ENCODE data around the gene ARID2. TPM values are rescaled to one million over a fixed set of nuclear protein-coding genes. Genes with fewer than 3 reads are reported as not detected.

ARID2 gene
- total RNA-seq, 2 donors from 2014 or later, result 26.8 to 29.1 TPM

GRCh38 chr12:45934956-45935355 is 205.4 kb downstream of the ARID2 start:
- Histone ChIP-seq H3K9me3 (no peaks in the 10 kb centered on the region), H3K27me3 (no peaks in the 10 kb centered on the region), H3K4me1 (no peaks in the 10 kb centered on the region), H3K36me3 (peaks cover under 1% of the 10 kb centered on the region), H3K4me3 (no peak overlapping the region), H3K9ac (ENCODE audit: low read depth in 2 of 2, low read length in 2 of 2) (no peak overlapping the region), H3K27ac (no peak overlapping the region)
- intact Hi-C loops (cut with DNase I), result no loop called here
- TF ChIP-seq, protein P1, sequence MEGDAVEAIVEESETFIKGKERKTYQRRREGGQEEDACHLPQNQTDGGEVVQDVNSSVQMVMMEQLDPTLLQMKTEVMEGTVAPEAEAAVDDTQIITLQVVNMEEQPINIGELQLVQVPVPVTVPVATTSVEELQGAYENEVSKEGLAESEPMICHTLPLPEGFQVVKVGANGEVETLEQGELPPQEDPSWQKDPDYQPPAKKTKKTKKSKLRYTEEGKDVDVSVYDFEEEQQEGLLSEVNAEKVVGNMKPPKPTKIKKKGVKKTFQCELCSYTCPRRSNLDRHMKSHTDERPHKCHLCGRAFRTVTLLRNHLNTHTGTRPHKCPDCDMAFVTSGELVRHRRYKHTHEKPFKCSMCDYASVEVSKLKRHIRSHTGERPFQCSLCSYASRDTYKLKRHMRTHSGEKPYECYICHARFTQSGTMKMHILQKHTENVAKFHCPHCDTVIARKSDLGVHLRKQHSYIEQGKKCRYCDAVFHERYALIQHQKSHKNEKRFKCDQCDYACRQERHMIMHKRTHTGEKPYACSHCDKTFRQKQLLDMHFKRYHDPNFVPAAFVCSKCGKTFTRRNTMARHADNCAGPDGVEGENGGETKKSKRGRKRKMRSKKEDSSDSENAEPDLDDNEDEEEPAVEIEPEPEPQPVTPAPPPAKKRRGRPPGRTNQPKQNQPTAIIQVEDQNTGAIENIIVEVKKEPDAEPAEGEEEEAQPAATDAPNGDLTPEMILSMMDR (IDR thresholded peaks at IDR 0.05), result no peak
- DNase-seq, result no peak

GRCh38 chr12:45938566-45938965 is 209.1 kb downstream of the ARID2 start:
- H3K9ac ChIP-seq (ENCODE audit: low read depth in 2 of 2, low read length in 2 of 2), result no peak overlapping the region
- intact Hi-C loops (cut with DNase I), result no loop called here
- H3K27me3 ChIP-seq, result no peaks in the 10 kb centered on the region
- H3K9me3 ChIP-seq, result no peaks in the 10 kb centered on the region
- no peak for DNase-seq
- no peak overlapping the region for H3K4me3 ChIP-seq
- no peak overlapping the region for H3K27ac ChIP-seq
- H3K4me1 ChIP-seq, result no peaks in the 10 kb centered on the region
- TF ChIP-seq, protein P1 (IDR thresholded peaks at IDR 0.05), result no peak
- H3K36me3 ChIP-seq, result no peaks in the 10 kb centered on the region

- TF ChIP-seq, protein P1 (IDR thresholded peaks at IDR 0.05), result no peak
- no peaks in the 10 kb centered on the region for H3K36me3 ChIP-seq
- intact Hi-C loops (cut with DNase I), result no loop called here
These were observed 210.3 kb downstream of the ARID2 start for GRCh38 chr12:45939759-45940158.

GRCh38 chr12:45944771-45945170 is 215.3 kb downstream of the ARID2 start:
- DNase-seq, result no peak
- no peak overlapping the region for H3K9ac ChIP-seq (ENCODE audit: low read depth in 2 of 2, low read length in 2 of 2)
- no peaks in the 10 kb centered on the region for H3K4me1 ChIP-seq
- no peak overlapping the region for H3K4me3 ChIP-seq
- intact Hi-C loops (cut with DNase I), result no loop called here
- TF ChIP-seq, protein P1 (IDR thresholded peaks at IDR 0.05), result no peak
- H3K36me3 ChIP-seq, result no peaks in the 10 kb centered on the region
- no peaks in the 10 kb centered on the region for H3K9me3 ChIP-seq
- no peak overlapping the region for H3K27ac ChIP-seq
- no peaks in the 10 kb centered on the region for H3K27me3 ChIP-seq

More at GRCh38 chr12:45939759-45940158, 210.3 kb downstream of the ARID2 start:
- Histone ChIP-seq H3K9me3 (no peaks in the 10 kb centered on the region), H3K4me3 (no peak overlapping the region), H3K9ac (ENCODE audit: low read depth in 2 of 2, low read length in 2 of 2) (no peak overlapping the region), H3K27ac (no peak overlapping the region), H3K4me1 (no peaks in the 10 kb centered on the region), H3K27me3 (no peaks in the 10 kb centered on the region)
- DNase-seq, result no peak

DNA sequence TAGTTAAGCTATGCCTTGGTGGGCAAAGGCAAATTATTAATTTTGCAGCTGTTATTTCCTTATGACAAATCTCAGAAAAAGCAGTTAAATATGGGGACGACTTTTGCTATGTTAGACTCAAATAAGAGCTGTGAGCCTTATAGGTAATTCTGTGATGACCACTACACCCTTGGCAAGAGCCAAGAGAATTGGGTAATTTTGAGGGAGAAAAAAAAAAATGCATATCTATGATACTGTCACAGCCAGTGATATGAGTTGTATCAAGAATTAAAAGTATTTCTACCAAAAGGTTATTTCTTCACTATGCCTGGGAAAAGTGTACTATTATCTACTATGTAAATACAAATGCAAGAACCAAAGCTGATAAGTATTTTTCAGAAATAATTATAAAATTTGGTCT is 216.9 kb downstream of the ARID2 start:
- Histone ChIP-seq H3K4me3 (no peak overlapping the region), H3K36me3 (no peaks in the 10 kb centered on the region), H3K9ac (ENCODE audit: low read depth in 2 of 2, low read length in 2 of 2) (no peak overlapping the region)

More for the DNA sequence above, 216.9 kb downstream of the ARID2 start:
- H3K27me3 ChIP-seq, result no peaks in the 10 kb centered on the region
- no peaks in the 10 kb centered on the region for H3K9me3 ChIP-seq
- intact Hi-C loops (cut with DNase I), result no loop called here
- TF ChIP-seq, protein P1 (IDR thresholded peaks at IDR 0.05), result no peak
- no peaks in the 10 kb centered on the region for H3K4me1 ChIP-seq
- no peak overlapping the region for H3K27ac ChIP-seq
- DNase-seq, result no peak

Data from colonic mucosa (tissue), 4 donors.